ELR (cell line): Measurements from ENCODE around the gene PPM1H.
A peak's percentile ranks its signal among the peaks of the same experiment; 100 is the strongest.

Source experiments
- DNase-seq: peaks from one replicate; pipeline ENCODE4 v3.0.0-alpha.2; 2015; ENCODE audit warnings: low read depth

PPM1H gene

DNA sequence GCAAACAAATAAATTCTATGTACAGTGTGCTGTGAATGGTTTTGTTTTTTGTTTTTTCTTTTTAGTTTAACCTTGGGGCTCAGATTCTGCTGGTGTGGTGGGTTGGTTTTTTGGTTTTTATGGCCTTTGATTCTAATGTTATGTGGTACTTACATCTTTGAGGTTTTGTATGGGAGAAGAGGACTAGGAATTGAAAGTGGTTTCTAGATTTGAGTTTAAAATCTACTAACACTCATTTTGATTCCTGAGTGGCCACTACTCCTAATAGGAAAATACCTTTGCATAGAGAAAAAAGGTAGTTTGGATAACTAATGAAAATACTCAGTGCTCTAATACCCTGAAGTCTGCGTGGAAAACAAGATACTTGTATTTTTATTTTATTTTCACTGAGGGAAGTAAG lies 330.6 kb downstream of the PPM1H start:
- no peak for DNase-seq

DNA sequence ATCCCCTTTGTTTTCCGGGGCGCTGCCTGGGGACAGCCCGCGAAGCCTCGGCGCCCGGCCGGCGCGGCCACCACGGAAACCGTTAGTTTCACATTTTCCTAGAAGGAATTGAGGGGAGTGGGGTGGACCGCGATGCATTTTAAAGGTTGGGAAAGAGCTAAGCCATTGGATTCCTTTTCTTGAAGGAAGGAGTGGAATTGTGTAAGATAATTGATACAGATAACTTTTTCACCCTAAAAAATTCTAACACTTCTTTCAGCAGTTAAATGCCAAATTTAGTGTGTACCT lies 331.2 kb downstream of the PPM1H start:
- no peak for DNase-seq

- peak; percentile 86 for DNase-seq
These were observed 331.7 kb downstream of the PPM1H start for GRCh38 chr12:62603061-62603810.

DNA sequence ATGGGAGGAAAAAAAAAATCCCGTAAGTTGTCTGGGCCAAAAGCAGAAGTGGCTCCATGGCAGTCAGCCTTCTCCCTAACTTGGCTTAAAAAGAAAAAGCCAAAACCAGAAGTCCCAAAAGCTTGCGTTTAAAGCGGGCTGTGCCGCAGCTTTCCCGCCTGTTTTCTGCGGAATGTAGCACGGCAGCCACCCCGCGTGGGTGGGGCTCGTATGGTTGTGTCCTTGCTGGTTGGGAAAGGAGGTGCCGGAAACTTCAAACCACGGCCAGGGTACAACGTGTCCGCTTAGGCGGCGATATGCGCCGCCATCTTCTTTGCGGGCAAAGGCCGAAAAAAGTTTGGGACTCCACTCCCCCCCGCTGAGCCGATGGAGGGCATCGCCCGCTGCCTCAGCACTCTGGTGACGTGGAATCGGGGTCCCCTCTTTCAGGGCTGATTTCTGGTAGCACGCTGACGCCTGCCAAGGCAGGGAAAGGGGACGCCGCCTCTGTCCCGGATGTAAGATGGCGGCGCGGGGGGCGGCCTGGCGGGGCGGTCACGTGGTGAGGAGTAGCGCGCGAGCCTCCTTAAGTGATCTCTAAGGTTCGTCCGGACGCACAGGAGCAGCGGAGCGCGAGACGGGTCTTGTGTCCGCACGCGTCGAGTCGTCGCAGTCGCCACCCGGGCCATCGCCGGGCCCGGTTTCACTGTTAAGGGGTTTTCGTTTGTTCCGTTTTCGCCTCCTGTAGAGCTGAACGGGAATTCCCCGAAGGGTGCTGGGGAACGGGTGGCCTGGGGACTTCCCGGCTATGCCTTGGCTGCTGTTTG lies 332.5 kb downstream of the PPM1H start:
- peak; percentile 95 for DNase-seq

- DNase-seq = peak; percentile 22
These were observed 333.2 kb downstream of the PPM1H start for GRCh38 chr12:62601765-62602164.

- DNase-seq = peak; percentile 52
These were observed 335.0 kb downstream of the PPM1H start for GRCh38 chr12:62599854-62600437.

DNA sequence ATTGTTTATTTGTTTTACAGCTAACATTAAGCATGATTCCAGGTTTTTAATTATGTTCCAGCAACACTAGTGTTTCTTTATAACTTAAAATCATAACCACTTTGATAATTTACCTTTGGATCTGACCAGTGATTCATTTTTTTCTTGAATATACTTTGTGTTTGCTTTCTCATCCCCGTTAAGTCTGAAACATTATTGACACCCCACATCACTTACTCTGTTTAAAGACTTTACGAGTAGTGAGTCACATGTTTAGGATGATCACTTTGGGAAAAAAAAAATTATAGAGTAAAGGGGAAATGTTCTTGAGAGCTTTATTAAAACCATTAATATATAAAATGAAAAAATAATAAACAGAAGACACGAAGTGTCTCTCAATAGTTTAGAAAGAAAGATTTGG lies 336.1 kb downstream of the PPM1H start:
- peak; percentile 36 for DNase-seq

DNA sequence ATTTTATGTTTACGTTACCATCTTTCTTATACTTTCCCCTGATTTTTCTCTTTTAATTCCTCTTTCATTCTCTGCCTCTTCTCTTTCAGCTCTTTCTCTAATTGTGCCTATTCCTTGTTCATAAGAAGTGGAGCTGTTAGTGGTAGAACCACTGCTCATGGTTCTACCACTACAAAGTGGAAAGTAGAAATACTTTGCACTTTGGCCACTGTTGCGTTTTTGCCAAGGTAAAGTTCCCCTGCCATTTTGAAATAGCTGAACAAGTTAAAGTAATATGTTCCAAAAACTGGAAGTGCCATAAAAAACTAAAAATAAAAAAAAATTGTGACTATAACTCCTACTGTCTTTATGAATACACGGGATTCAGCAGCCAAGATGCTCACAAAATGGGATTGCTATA lies 337.7 kb downstream of the PPM1H start:
- no peak for DNase-seq
